CD4-positive, alpha-beta T cell treated with Interleukin-17A for 4 hours (primary cell): ENCODE data around the gene TRIM58.

Experiments
- DNase-seq: peaks from one replicate; pipeline ENCODE4 v3.0.0-alpha.2; 2020; ENCODE audit warnings: mixed read lengths

The TRIM58 gene

GRCh38 chr1:247857069-247857984, at the start of gene TRIM58:
Gene TRIM58, plus strand, starts transcription at chr1:247857187. Its CDS starts 60 bp downstream, at chr1:247857247.
- DNase-seq, result no peak

DNA sequence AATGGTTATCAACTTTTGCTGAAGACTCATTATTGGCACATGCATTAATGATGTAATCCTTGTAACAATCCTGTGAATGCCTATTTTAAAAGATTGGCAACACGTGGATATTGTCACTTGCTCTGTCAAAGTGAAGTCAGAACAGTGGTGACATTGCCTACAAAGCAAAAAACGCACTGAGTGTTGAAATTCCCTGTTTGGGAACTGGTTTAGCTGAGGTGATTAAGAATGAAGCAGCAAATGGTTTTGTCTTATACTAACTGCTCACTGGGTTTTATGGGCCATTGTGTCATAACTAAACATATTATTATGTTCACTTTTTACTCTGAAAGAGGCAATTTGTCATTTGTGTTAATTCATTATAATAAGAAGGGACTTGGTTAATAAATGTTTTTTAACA, 44.4 kb upstream of the TRIM58 start:
- no peak for DNase-seq

- DNase-seq, result no peak
Measured at GRCh38 chr1:247822060-247822459, 34.9 kb upstream of the TRIM58 start.

- no peak for DNase-seq
Measured at GRCh38 chr1:247824023-247824422, 33.0 kb upstream of the TRIM58 start, which contains the start of gene OR14A16. Gene OR14A16, minus strand, starts transcription at chr1:247824119. Its CDS starts 8,390 bp downstream, at chr1:247815729.

DNA sequence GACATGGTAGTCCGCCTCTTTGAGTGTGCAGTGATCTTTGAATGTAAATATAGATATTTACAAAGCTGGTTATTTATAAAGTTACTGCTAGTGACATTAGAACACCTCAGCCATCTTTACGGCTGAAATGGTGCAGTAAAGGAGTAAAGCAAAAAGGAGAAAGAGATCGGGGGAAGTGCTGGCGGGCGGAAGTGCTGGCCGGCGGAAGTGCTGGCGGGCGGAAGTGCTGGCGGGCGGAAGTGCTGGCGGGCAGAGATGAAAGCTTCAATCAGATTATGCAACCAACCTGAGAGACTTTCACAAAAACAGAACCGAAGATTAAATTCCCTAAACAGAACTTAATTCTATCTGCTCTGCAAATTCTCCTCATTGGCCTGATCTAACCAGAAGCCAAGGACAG, 31.6 kb upstream of the TRIM58 start:
- no peak for DNase-seq

GRCh38 chr1:247829656-247830055, 27.3 kb upstream of the TRIM58 start:
- no peak for DNase-seq

DNA sequence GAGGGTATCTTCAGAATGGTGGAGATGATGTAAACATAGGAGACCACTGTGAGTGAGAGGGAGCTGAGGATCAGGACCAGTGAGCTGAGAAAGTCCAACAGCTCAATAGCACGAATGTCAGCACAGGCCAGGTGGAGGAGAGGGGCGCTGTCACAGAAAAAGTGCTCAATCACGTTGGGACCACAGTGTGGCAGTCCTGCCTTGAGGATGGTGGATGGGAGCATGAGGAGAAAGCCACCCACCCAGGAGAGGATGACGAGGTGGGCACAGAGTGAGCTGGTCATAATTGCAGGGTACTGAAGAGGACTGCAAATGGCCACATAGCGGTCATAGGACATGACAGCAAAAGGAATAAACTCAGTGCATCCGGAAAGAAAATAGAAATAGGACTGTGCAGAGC, 23.4 kb upstream of the TRIM58 start:
- no peak for DNase-seq

- no peak for DNase-seq
Measured at GRCh38 chr1:247840818-247841217, 16.2 kb upstream of the TRIM58 start.

DNA sequence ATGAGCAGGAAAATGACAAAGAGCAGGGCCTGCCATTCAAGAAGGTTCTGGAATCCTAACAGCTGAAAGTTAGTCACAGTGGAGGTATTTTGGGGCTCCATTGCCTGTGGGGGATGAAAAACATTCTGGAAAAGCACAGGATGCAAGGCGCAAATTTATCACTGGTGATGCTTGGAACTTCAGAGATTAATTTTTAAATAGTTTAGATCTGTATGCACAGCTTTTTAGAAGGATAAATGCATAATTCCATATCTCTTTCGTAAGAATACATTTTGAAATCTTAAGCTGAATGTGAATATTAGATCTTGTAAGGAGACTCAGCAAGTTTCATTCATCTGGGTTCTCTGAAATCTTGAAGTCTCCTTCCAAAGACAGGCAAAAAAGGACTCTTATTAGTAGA, 15.2 kb upstream of the TRIM58 start, which contains the start of gene OR11L1:
Gene OR11L1 (minus strand): TSS at position 101 of the 400 bp plus-strand sequence. CDS start 0 bp downstream, at position 101.
- no peak for DNase-seq

DNA sequence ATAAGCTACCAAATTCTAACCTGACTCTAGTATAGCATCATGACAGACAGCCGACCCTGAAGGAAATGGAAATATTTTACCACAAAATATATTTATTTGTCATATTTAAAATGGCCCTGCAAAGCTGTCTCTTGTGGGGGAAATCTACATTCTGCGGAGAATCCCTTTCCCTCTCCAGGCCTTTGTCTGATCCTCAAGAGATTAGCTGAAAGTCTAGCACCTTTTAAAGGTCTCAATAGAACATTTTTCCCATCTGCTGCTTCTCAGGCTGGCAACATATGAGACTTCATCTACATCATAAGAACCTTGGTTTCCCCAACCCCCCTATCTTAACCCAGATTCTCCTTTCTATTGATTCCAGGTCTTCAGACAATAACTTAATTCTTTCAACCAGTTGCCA, 13.6 kb upstream of the TRIM58 start:
- no peak for DNase-seq

DNA sequence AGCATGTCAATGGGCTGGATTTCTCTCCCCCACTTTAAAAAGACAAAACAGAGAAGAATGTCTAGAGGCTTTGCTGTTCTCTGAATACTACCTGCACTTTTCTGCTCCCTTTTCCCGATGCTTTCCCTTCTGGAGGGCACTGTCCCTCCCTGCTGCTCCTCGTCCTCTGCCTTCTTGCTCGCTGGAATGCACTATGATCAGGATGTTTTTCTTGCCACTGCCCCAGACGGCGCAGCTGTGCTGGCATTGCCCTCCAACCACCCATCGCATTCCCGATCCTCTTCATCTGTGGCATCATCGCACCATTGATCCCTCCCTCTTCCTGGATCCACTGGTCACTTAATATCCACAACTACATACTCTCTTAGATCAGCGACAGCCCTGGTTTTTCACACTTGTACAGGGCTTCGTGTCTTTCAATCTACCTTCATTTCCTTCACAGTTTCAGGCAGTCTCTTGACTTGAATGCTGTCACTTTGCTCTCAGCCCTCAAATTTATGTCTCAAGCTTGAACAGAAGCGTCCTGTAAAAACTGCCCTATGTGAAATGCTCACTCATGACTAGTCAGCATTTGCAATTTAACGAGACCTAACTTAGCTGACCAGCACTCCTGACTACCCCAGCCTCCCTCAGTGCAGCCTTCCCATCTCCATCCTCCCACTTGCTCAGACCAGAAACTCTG, 11.8 kb upstream of the TRIM58 start:
- no peak for DNase-seq

DNA sequence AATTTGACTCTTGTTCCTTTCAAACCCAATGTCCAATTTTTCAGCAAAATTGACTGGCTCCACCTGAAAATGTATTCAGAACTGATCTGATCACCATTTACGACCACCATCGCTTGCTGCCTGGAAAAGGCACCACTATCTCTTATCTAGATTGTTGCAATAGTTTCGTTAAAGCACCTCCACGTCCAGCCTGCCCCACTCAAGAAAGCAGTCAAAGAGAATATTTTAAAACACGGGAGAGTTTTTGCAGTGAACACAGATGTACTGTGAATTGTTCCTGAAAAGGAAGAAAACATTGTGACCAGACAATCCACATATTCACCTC, 11.3 kb upstream of the TRIM58 start:
- no peak for DNase-seq

- no peak for DNase-seq
Measured at GRCh38 chr1:247848346-247848745, 8.6 kb upstream of the TRIM58 start.

- DNase-seq, result no peak
Measured at GRCh38 chr1:247849616-247850015, 7.4 kb upstream of the TRIM58 start.

- no peak for DNase-seq
Measured at GRCh38 chr1:247854899-247855545, 2.0 kb upstream of the TRIM58 start.

- no peak for DNase-seq
Measured at GRCh38 chr1:247855911-247856310, 1.1 kb upstream of the TRIM58 start.

DNA sequence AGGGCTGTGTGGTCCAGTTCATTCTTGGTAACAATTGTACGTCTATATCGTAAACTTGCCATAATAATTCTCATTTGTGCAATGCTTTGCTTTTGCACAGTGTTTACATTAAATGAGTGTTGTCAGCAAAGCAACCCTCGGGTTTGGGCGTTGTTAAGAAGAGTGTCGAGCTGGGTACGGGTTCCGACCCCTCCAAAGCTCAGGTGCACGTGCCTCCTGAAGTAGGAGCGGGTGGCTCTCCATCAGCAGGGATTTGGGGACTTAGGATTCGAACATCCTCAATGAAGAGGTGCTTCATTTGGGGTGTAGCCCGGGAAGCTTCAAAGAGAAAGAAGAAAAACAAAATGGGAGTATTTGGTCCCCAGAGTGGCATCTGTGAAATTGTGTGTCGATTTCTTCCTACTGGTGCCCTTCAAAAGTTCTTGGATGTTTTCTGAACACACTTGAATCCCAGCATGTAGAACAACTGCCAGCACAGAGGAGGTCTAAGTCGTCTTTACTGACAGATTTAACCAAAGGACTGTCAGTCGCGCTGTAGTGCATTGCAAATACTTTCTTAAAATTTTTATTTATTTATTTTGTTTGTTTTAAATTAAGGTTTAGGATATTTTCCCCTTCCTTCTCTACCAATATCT, 1.1 kb downstream of the TRIM58 start:
- DNase-seq, result no peak

DNA sequence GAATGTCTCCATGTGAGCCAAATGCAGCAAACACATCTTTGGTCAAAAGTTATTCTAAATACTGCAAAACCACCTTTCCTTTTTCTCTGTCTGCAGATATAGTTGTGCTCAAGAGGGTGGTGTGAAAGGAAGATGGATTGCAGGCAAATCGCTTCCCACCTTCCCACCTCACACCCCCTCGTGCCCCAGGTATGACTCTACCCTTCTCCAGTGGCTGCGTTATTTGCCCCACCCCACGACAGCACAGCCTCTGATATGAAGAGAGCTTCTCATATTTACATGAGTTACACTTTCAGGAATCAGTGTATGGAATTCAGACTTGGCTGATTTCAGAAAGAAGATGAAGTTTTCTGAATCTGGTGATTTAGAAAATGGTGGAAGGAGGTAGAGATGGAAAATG, 5.8 kb downstream of the TRIM58 start:
- DNase-seq, result no peak

GRCh38 chr1:247864644-247865043, 7.7 kb downstream of the TRIM58 start:
- no peak for DNase-seq

DNA sequence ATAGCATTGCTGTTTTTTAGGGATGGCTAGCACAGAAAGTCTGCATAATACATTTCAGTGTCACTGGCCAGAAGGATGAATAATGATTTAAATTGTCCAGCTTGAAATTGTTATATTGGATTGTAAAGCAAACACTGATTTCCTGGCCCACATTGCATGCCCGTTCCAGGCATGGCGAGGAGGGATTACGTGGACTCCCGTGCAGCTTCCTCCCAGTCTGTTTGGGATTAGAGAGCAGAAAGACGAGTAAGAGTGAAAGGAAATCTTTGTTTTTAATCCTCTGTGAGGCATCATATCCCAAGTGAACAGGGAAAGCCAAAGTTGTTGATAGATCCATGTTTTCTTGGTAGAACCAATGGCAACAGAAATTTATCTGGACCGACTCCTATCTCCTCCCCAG, 8.4 kb downstream of the TRIM58 start:
- DNase-seq, result no peak

- no peak for DNase-seq
Measured at GRCh38 chr1:247883346-247883745, 26.4 kb downstream of the TRIM58 start.

DNA sequence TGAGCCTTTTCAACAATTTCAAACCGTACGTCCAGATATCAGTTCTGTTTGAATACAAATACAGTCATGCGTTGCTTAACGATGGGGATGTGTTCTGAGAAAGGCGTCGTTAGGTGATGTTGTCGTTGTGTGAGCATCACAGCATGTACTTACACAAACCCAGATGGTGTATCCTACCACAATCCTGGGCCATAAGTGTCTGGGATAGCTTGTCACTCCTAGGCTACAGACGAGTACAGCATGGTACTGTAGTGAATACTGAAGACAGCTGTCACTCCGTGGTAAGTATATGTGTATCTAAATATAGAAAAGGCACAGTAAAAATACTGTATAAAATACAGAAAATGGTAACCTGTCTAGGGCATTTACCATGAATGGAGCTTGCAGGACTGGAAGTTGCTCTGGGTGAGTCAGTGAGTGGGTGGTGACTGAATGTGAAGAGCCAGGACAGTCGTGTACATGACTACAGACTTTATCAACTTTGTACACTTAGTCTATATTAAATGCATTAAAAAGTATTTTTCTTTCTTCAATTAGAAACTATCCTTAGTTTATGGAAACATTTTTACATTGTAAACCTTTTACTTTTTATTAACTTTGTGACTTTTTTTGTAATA, 27.9 kb downstream of the TRIM58 start:
- no peak for DNase-seq
